Neural cell (in vitro differentiated cells): ENCODE measurements around the gene PTPRK. TPM values are rescaled to one million over a fixed set of nuclear protein-coding genes. Genes with fewer than 3 reads are reported as not detected.

Experiments used
- H2AFZ ChIP-seq: fragments of 200-600, 300-800 bp; sonication (generic), shearing (Covaris generic); 2 replicates; pipeline ENCODE4 v1.6.0; 2014; ENCODE audit warnings: low read depth, mild to moderate bottlenecking, antibody characterized with exemption, low read length, moderate library complexity
- H3F3A ChIP-seq: fragments of 200-600 bp; shearing (Covaris generic); 2 replicates; pipeline ENCODE4 v1.6.1; 2016; ENCODE audit warnings: mild to moderate bottlenecking, moderate library complexity, mixed read lengths, antibody characterized with exemption, low read length; ENCODE audit not compliant: insufficient read depth, poor library complexity, severe bottlenecking
- H3K27ac ChIP-seq: fragments of 200-600, 300-800 bp; sonication (generic), shearing (Covaris generic); 2 replicates; pipeline ENCODE4 v1.5.1; 2014; ENCODE audit warnings: mild to moderate bottlenecking, low read length, moderate library complexity
- H3K27me3 ChIP-seq: fragments of 300-800, 200-600 bp; sonication (generic), shearing (Covaris generic); 2 replicates; pipeline ENCODE4 v1.6.0; 2014; ENCODE audit warnings: mild to moderate bottlenecking, low read depth, low read length, moderate library complexity; ENCODE audit not compliant: insufficient read depth
- H3K36me3 ChIP-seq: fragments of 300-800, 200-600 bp; sonication (generic), shearing (Covaris generic); 2 replicates; pipeline ENCODE4 v1.5.1; 2014; ENCODE audit warnings: mild to moderate bottlenecking, antibody characterized with exemption, low read length, moderate library complexity; ENCODE audit not compliant: insufficient read depth
- H3K4me2 ChIP-seq: fragments of 300-800, 200-600 bp; sonication (generic), shearing (Covaris generic); 2 replicates; pipeline ENCODE4 v1.6.0; 2014; ENCODE audit warnings: mild to moderate bottlenecking, low read length
- H3K4me3 ChIP-seq: fragments of 300-800, 200-600 bp; sonication (generic), shearing (Covaris generic); 2 replicates; pipeline ENCODE4 v1.5.1; 2014; ENCODE audit warnings: mild to moderate bottlenecking, low read length, moderate library complexity
- H3K79me2 ChIP-seq: fragments of 200-600 bp; shearing (Covaris generic); replicated peaks from 2 replicates; pipeline ENCODE4 v1.6.0; 2014; ENCODE audit warnings: mild to moderate bottlenecking, low read length, moderate library complexity; ENCODE audit not compliant: insufficient read depth
- H3K9ac ChIP-seq: fragments of 300-800, 200-600 bp; sonication (generic), shearing (Covaris generic); 2 replicates; pipeline ENCODE4 v1.6.1; 2016; ENCODE audit warnings: mild to moderate bottlenecking, low read length, mixed read lengths
- H3K9me2 ChIP-seq: fragments of 200-600 bp; shearing (Covaris generic); 2 replicates; pipeline ENCODE4 v1.6.1; 2016; ENCODE audit warnings: mild to moderate bottlenecking, low read length, mixed read lengths; ENCODE audit not compliant: insufficient read depth
- H3K9me3 ChIP-seq: fragments of 200-600, 300-800 bp; sonication (generic), shearing (Covaris generic); 2 replicates; pipeline ENCODE4 v1.6.1; 2016; ENCODE audit warnings: mild to moderate bottlenecking, mixed run types, low read length, moderate library complexity, mixed read lengths
- H4K20me1 ChIP-seq: fragments of 200-600 bp; shearing (Covaris generic); 2 replicates; pipeline ENCODE4 v1.6.1; 2016; ENCODE audit warnings: mild to moderate bottlenecking, mixed run types; ENCODE audit not compliant: insufficient read depth
- CTCF ChIP-seq: fragments of 450-650 bp; IDR thresholded peaks from 2 replicates; pipeline ENCODE4 v1.5.1; 2014; ENCODE audit warnings: antibody characterized with exemption, mild to moderate bottlenecking, moderate library complexity; ENCODE audit not compliant: poor library complexity, severe bottlenecking
- EP300 ChIP-seq: fragments of 450-650 bp; conservative IDR thresholded peaks from 2 replicates; pipeline ENCODE4 v1.6.1; 2014; ENCODE audit warnings: antibody characterized with exemption, mild to moderate bottlenecking, moderate library complexity; ENCODE audit not compliant: poor library complexity, severe bottlenecking
- EZH2 ChIP-seq: fragments of 200-600, 300-800 bp; shearing (Covaris generic), sonication (generic); IDR thresholded peaks from 2 replicates; pipeline ENCODE4 v1.6.1; 2014; ENCODE audit warnings: antibody characterized with exemption, low read length, borderline replicate concordance, mild to moderate bottlenecking; ENCODE audit not compliant: insufficient read depth, poor library complexity, severe bottlenecking
- POLR2AphosphoS5 ChIP-seq: IDR thresholded peaks from 2 replicates; pipeline ENCODE4 v1.6.1; 2012
- RAD21 ChIP-seq: fragments of 450-650 bp; conservative IDR thresholded peaks from 2 replicates; pipeline ENCODE4 v1.6.1; 2014; ENCODE audit warnings: antibody characterized with exemption, mild to moderate bottlenecking, moderate library complexity
- REST ChIP-seq: IDR thresholded peaks from 2 replicates; pipeline ENCODE4 v1.6.1; 2012; ENCODE audit warnings: borderline replicate concordance
- SMC3 ChIP-seq: fragments of 450-650 bp; conservative IDR thresholded peaks from 2 replicates; pipeline ENCODE4 v1.6.1; 2014; ENCODE audit warnings: antibody characterized with exemption, mild to moderate bottlenecking, moderate library complexity; ENCODE audit not compliant: poor library complexity
- TAF1 ChIP-seq: IDR thresholded peaks from 2 replicates; pipeline ENCODE4 v1.6.1; 2012; ENCODE audit warnings: low read depth
- polyA plus RNA-seq: library from polyadenylated mRNA; depleted of rRNA; stranded (reverse); fragments of >200 nt; gene quantifications from 2 replicates; pipeline ENCODE4 v1.2.3, GENCODE V29; 2014

The PTPRK gene
- polyA plus RNA-seq, 1 donor from 2014 or later: 10.4 TPM

- H2AFZ ChIP-seq: no peak overlapping the region
- no peaks in the 10 kb centered on the region for H3F3A ChIP-seq
- H4K20me1 ChIP-seq: no peaks in the 10 kb centered on the region
- no peak overlapping the region for H3K4me2 ChIP-seq
- H3K9me3 ChIP-seq: no peaks in the 10 kb centered on the region
- H3K79me2 ChIP-seq: no peaks in the 10 kb centered on the region
- TF ChIP-seq EZH2 (no peak), TAF1 (no peak), EP300 (no peak), SMC3 (no peak), POLR2AphosphoS5 (no peak), REST (no peak), CTCF (no peak), RAD21 (no peak)
- H3K36me3 ChIP-seq: no peaks in the 10 kb centered on the region
- H3K27ac ChIP-seq: no peak overlapping the region
- no peaks in the 10 kb centered on the region for H3K9me2 ChIP-seq
- no peak overlapping the region for H3K4me3 ChIP-seq
- no peaks in the 10 kb centered on the region for H3K27me3 ChIP-seq
- no peak overlapping the region for H3K9ac ChIP-seq
These were observed 543.6 kb downstream of the PTPRK start for GRCh38 chr6:127976796-127977195.

GRCh38 chr6:127976111-127976510, 544.3 kb downstream of the PTPRK start:
- H3K27me3 ChIP-seq: no peaks in the 10 kb centered on the region
- no peaks in the 10 kb centered on the region for H3K9me2 ChIP-seq
- no peaks in the 10 kb centered on the region for H3K79me2 ChIP-seq
- no peak overlapping the region for H2AFZ ChIP-seq
- no peaks in the 10 kb centered on the region for H3K9me3 ChIP-seq
- H3K4me3 ChIP-seq: no peak overlapping the region
- no peak overlapping the region for H3K4me2 ChIP-seq
- no peak overlapping the region for H3K27ac ChIP-seq
- no peaks in the 10 kb centered on the region for H3F3A ChIP-seq
- H4K20me1 ChIP-seq: no peaks in the 10 kb centered on the region
- H3K9ac ChIP-seq: no peak overlapping the region
- no peaks in the 10 kb centered on the region for H3K36me3 ChIP-seq
- TF ChIP-seq SMC3 (no peak), CTCF (no peak)
